Measurements from ENCODE around the gene DONSON. TPM values are rescaled to one million over a fixed set of nuclear protein-coding genes. Genes with fewer than 3 reads are reported as not detected.
"Not testable (repeated sequence)": the region's sequence is repeated elsewhere in the genome, so short reads cannot be mapped to it uniquely, and the experiment has no call there.

The DONSON gene, protein sequence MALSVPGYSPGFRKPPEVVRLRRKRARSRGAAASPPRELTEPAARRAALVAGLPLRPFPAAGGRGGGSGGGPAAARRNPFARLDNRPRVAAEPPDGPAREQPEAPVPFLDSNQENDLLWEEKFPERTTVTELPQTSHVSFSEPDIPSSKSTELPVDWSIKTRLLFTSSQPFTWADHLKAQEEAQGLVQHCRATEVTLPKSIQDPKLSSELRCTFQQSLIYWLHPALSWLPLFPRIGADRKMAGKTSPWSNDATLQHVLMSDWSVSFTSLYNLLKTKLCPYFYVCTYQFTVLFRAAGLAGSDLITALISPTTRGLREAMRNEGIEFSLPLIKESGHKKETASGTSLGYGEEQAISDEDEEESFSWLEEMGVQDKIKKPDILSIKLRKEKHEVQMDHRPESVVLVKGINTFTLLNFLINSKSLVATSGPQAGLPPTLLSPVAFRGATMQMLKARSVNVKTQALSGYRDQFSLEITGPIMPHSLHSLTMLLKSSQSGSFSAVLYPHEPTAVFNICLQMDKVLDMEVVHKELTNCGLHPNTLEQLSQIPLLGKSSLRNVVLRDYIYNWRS
- total RNA-seq, result 0.53 TPM

DNA sequence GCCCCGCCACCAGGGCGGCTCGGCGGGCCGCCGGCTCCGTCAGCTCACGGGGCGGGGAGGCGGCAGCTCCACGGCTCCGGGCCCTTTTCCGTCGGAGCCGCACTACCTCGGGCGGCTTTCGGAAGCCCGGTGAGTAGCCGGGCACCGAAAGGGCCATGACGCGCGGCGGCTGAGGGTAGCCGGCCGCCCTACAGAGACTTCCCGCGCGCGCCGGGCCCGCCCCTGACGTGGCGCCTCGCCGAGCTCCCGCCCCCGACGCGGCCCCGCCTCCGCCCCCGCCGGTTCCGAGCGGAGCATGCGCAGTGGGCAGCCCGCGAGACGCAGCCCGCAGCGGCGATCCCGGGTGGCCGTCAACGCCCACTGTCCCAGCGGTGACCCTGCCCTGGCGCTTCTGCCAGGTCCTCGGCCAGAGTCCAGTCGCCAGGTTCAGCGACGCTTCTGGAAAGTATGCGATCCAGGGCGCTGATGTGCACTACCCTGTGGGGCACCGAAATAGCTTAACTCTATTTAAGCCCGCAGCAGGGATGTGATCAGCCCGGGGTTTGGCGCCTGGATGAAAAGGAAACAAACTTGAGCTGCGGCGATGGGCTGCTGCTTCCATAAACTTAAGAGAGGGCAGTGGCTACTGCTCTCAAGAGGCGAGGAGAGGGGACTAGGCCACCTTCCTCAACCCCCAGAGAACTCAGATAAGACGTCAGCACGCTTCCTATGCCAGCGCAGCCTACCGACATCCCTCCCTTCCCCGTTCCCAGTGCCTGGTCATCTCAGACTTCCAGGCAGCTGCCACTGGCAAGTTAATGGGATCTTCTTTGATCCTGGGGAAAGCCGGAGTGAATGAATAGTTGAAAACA, at the start of gene DONSON:
Gene DONSON, minus strand, starts transcription at position 200 of the 851 bp plus-strand sequence. Its CDS starts 43 bp downstream, at position 157.
- H3K4me3 ChIP-seq, result peak within 1 kb of the TSS; percentile 93 to 97
- TF ChIP-seq, protein P1, sequence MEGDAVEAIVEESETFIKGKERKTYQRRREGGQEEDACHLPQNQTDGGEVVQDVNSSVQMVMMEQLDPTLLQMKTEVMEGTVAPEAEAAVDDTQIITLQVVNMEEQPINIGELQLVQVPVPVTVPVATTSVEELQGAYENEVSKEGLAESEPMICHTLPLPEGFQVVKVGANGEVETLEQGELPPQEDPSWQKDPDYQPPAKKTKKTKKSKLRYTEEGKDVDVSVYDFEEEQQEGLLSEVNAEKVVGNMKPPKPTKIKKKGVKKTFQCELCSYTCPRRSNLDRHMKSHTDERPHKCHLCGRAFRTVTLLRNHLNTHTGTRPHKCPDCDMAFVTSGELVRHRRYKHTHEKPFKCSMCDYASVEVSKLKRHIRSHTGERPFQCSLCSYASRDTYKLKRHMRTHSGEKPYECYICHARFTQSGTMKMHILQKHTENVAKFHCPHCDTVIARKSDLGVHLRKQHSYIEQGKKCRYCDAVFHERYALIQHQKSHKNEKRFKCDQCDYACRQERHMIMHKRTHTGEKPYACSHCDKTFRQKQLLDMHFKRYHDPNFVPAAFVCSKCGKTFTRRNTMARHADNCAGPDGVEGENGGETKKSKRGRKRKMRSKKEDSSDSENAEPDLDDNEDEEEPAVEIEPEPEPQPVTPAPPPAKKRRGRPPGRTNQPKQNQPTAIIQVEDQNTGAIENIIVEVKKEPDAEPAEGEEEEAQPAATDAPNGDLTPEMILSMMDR (IDR thresholded peaks at IDR 0.05), result no peak
- intact Hi-C loops (cut with DNase I), result loop anchor here (1.0 to 5.0 kb wide), 4 partner anchors 16 to 96 kb away; partner anchors contain the start of genes DNAJC28, GART and ITSN1
- peaks cover 0 to 9% of the 10 kb centered on the region in 2 donors for H3K36me3 ChIP-seq
- no peaks in the 10 kb centered on the region for H3K9me3 ChIP-seq
- H3K27me3 ChIP-seq, result no peaks in the 10 kb centered on the region
- DNase-seq (ENCODE audit: low spot score in 2 of 2), result peak; percentile 45 to 92
- H3K27ac ChIP-seq, result peak within 1 kb of the TSS; percentile 90 to 96
- H3K4me1 ChIP-seq, result peaks cover 0 to 9% of the 10 kb centered on the region in 2 donors

DNA sequence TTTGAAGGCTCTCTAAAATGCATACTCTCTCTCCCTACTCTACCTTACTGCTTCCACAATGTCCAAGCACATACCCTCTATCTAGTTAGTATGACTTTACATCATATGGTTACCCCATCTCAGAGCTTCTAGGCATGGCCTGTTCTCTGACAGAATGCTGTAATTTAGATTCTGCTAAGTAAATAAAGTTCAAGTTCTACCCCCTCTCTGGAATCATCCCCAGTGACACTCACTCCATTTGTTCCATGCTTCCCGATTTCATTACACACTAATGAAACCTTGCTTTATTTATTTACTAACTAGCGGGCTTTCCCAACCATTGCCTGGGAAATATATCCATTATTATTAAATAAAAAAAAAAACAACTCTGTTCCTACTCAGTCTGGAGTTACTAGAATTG, 45.8 kb upstream of the DONSON start:
- H3K4me3 ChIP-seq, result no peak overlapping the region
- intact Hi-C loops (cut with DNase I), result no loop called here
- no peaks in the 10 kb centered on the region for H3K9me3 ChIP-seq
- TF ChIP-seq, protein P1 (IDR thresholded peaks at IDR 0.05), result no peak
- no peaks in the 10 kb centered on the region for H3K27me3 ChIP-seq
- peaks cover 10 to 11% of the 10 kb centered on the region in 2 donors for H3K36me3 ChIP-seq
- no peaks in the 10 kb centered on the region for H3K4me1 ChIP-seq
- no peak for DNase-seq (ENCODE audit: low spot score in 2 of 2)
- no peak overlapping the region for H3K27ac ChIP-seq

DNA sequence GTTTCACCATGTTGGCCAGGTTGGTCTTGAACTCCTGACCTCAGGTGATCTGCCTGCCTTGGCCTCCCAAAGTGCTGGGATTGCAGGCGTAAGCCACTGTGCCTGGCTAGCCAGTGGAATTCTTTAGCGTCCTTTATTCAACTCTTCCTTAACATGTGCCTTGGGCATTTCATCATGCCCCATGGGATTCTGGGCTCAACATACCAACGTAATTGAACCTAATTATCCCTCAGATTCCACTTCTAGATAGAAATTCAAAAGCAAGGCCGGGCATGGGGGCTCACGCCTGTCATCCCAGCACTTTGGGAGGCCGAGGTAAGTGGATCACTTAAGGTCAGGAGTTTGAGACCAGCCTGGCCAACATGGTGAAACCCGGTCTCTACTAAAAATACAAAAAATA, 37.7 kb upstream of the DONSON start:
- not testable (repeated sequence) for DNase-seq (ENCODE audit: low spot score in 2 of 2); H3K4me3 ChIP-seq; H3K4me1 ChIP-seq; H3K27ac ChIP-seq; H3K27me3 ChIP-seq; H3K9me3 ChIP-seq
- peaks cover 26 to 33% of the 10 kb centered on the region in 2 donors for H3K36me3 ChIP-seq
- intact Hi-C loops (cut with DNase I), result loop anchor here (10.0 kb wide), 1 partner anchor 811 kb away; a partner anchor contains a TSS

DNA sequence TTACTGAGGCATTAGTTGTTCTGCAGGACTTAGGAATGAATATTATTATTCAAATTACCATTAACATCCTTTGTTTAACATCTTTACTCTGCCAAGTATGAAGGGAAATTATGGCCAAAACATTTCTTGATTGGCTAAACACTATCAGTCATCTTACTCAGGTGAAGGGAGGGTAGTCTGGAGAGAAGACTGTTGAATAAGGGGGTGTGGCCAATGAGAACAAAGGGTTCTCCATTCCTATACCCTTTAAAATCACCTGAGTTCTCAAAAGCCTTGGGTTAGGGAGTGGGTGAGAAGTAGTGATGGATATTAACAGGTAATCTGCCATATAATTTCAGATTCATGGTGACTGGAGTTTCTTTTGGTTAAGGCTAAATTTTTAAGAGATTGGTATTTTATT, 33.8 kb upstream of the DONSON start:
- Histone ChIP-seq H3K4me3 (no peak overlapping the region), H3K27me3 (no peaks in the 10 kb centered on the region), H3K9me3 (no peaks in the 10 kb centered on the region), H3K27ac (no peak overlapping the region), H3K4me1 (no peaks in the 10 kb centered on the region), H3K36me3 (peaks cover 28% of the 10 kb centered on the region in 2 donors)
- intact Hi-C loops (cut with DNase I), result loop anchor here (10.0 kb wide), 1 partner anchor 807 kb away; a partner anchor contains a TSS
- TF ChIP-seq, protein P1 (IDR thresholded peaks at IDR 0.05), result no peak
- no peak for DNase-seq (ENCODE audit: low spot score in 2 of 2)

DNA sequence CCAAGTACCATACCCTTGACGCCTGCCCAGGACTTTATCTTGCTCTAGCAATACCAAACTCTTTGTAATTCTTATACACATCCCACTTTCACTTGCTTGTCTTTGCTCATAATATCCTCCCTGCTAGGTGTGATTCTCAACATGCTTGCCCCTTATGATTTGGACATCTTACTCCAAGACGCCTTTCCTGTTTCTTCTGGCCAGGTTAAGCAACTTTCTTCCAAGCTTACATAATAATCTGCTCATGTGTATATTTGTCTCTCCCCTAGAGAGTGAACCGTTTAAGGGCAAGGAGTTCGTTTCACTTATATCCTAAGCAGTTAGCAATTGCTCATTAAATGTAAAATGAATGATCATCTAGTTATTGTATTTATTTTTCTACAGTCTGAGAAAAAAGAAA, 31.2 kb upstream of the DONSON start:
- Histone ChIP-seq H3K27me3 (no peaks in the 10 kb centered on the region), H3K4me1 (no peaks in the 10 kb centered on the region), H3K9me3 (no peaks in the 10 kb centered on the region), H3K27ac (no peak overlapping the region), H3K4me3 (no peak overlapping the region), H3K36me3 (peaks cover 26 to 44% of the 10 kb centered on the region in 2 donors)
- TF ChIP-seq, protein P1 (IDR thresholded peaks at IDR 0.05), result no peak
- intact Hi-C loops (cut with DNase I), result loop anchor here (10.0 kb wide), 1 partner anchor 805 kb away; a partner anchor contains a TSS
- no peak for DNase-seq (ENCODE audit: low spot score in 2 of 2)
